Skeletal muscle tissue (tissue), 4 donors: ENCODE measurements around the gene GRIK3. TPM values are rescaled to one million over a fixed set of nuclear protein-coding genes. Genes with fewer than 3 reads are reported as not detected.

Source experiments
- H3K27ac ChIP-seq: one replicate; pipeline ENCODE4 v1.7.0; 2013; ENCODE audit warnings: mild to moderate bottlenecking, low read depth, low read length, inconsistent platforms
- H3K27me3 ChIP-seq, 3 donors: one replicate each; pipeline ENCODE4 v1.7.0; 2013; ENCODE audit warnings: low read length in 3 of 3; ENCODE audit not compliant: control insufficient read depth in 3 of 3, insufficient read depth in 3 of 3
- H3K36me3 ChIP-seq, 3 donors: one replicate each; pipeline ENCODE4 v1.7.0; 2013; ENCODE audit warnings: low read length in 3 of 3; ENCODE audit not compliant: control insufficient read depth in 3 of 3, insufficient read depth in 3 of 3
- H3K4me1 ChIP-seq, 3 donors: one replicate each; pipeline ENCODE4 v1.7.0; 2013; ENCODE audit warnings: low read length in 3 of 3, mild to moderate bottlenecking in 3 of 3; ENCODE audit not compliant: control insufficient read depth in 3 of 3, insufficient read depth in 3 of 3
- H3K4me3 ChIP-seq, 3 donors: one replicate each; pipeline ENCODE4 v1.7.0; 2013; ENCODE audit warnings: low read length in 3 of 3
- H3K9ac ChIP-seq, 3 donors: one replicate each; pipeline ENCODE4 v1.7.0; 2013; ENCODE audit warnings: low read length in 3 of 3, mild to moderate bottlenecking in 3 of 3, moderate library complexity in 2 of 3, low read depth in 1 of 3
- H3K9me3 ChIP-seq, 3 donors: one replicate each; pipeline ENCODE4 v1.7.0; 2013; ENCODE audit warnings: low read length in 3 of 3; ENCODE audit not compliant: control insufficient read depth in 3 of 3
- total RNA-seq: library from RNA; depleted of rRNA; stranded (reverse); fragments of >200 nt; gene quantifications from one replicate; pipeline ENCODE4 v1.2.3, GENCODE V29; 2014
- donor health status: Osteomylitis.

The GRIK3 gene
- total RNA-seq, 1 donor from 2014 or later = 0.52 TPM

GRCh38 chr1:36835696-36836095 lies 198.6 kb downstream of the GRIK3 start:
- peaks cover 9 to 61% (median 52%) of the 10 kb centered on the region in 3 donors for H3K27me3 ChIP-seq
- no peak overlapping the region for H3K4me3 ChIP-seq
- no peak overlapping the region for H3K9ac ChIP-seq
- no peaks in the 10 kb centered on the region for H3K4me1 ChIP-seq
- H3K9me3 ChIP-seq = no peaks in the 10 kb centered on the region
- no peaks in the 10 kb centered on the region for H3K36me3 ChIP-seq
- H3K27ac ChIP-seq = no peak overlapping the region

GRCh38 chr1:36835017-36835695 lies 199.2 kb downstream of the GRIK3 start:
- H3K9ac ChIP-seq = no peak overlapping the region
- no peaks in the 10 kb centered on the region for H3K4me1 ChIP-seq
- H3K27ac ChIP-seq = no peak overlapping the region
- no peaks in the 10 kb centered on the region for H3K36me3 ChIP-seq
- H3K4me3 ChIP-seq = no peak overlapping the region
- no peaks in the 10 kb centered on the region for H3K9me3 ChIP-seq
- peaks cover 9 to 60% (median 51%) of the 10 kb centered on the region in 3 donors for H3K27me3 ChIP-seq

- no peak overlapping the region for H3K4me3 ChIP-seq
- no peak overlapping the region for H3K27ac ChIP-seq
- H3K9ac ChIP-seq = no peak overlapping the region
- H3K36me3 ChIP-seq = no peaks in the 10 kb centered on the region
- no peaks in the 10 kb centered on the region for H3K4me1 ChIP-seq
- H3K9me3 ChIP-seq = no peaks in the 10 kb centered on the region
- H3K27me3 ChIP-seq = peaks cover 11 to 54% (median 49%) of the 10 kb centered on the region in 3 donors
These were observed 199.7 kb downstream of the GRIK3 start for GRCh38 chr1:36834586-36834985.

- Histone ChIP-seq H3K27me3 (peaks cover 4 to 30% (median 24%) of the 10 kb centered on the region in 3 donors), H3K27ac (no peak overlapping the region), H3K4me3 (no peak overlapping the region), H3K9me3 (no peaks in the 10 kb centered on the region), H3K9ac (no peak overlapping the region), H3K4me1 (no peaks in the 10 kb centered on the region), H3K36me3 (no peaks in the 10 kb centered on the region)
These were observed 203.0 kb downstream of the GRIK3 start for GRCh38 chr1:36831186-36831810.

- H3K27me3 ChIP-seq = peaks cover 4 to 34% (median 28%) of the 10 kb centered on the region in 3 donors
- H3K4me3 ChIP-seq = no peak overlapping the region
- H3K36me3 ChIP-seq = no peaks in the 10 kb centered on the region
- H3K4me1 ChIP-seq = no peaks in the 10 kb centered on the region
- no peak overlapping the region for H3K27ac ChIP-seq
- H3K9me3 ChIP-seq = no peaks in the 10 kb centered on the region
- no peak overlapping the region for H3K9ac ChIP-seq
These were observed 204.4 kb downstream of the GRIK3 start for GRCh38 chr1:36829961-36830360.

- H3K4me1 ChIP-seq = no peaks in the 10 kb centered on the region
- H3K4me3 ChIP-seq = no peak overlapping the region
- H3K9me3 ChIP-seq = no peaks in the 10 kb centered on the region
- peaks cover 4 to 35% (median 30%) of the 10 kb centered on the region in 3 donors for H3K27me3 ChIP-seq
- H3K36me3 ChIP-seq = no peaks in the 10 kb centered on the region
- no peak overlapping the region for H3K27ac ChIP-seq
- H3K9ac ChIP-seq = no peak overlapping the region
These were observed 205.2 kb downstream of the GRIK3 start for GRCh38 chr1:36829066-36829465.

GRCh38 chr1:36825226-36825625 lies 209.1 kb downstream of the GRIK3 start:
- Histone ChIP-seq H3K4me3 (no peak overlapping the region), H3K36me3 (no peaks in the 10 kb centered on the region), H3K27me3 (peaks cover 11 to 30% (median 15%) of the 10 kb centered on the region in 3 donors), H3K9ac (no peak overlapping the region), H3K4me1 (no peaks in the 10 kb centered on the region), H3K9me3 (no peaks in the 10 kb centered on the region), H3K27ac (no peak overlapping the region)

- Histone ChIP-seq H3K27ac (no peak overlapping the region), H3K9ac (no peak overlapping the region), H3K27me3 (peaks cover 13 to 33% (median 16%) of the 10 kb centered on the region in 3 donors), H3K9me3 (no peaks in the 10 kb centered on the region), H3K4me3 (no peak overlapping the region), H3K36me3 (no peaks in the 10 kb centered on the region), H3K4me1 (no peaks in the 10 kb centered on the region)
These were observed 209.9 kb downstream of the GRIK3 start for GRCh38 chr1:36824390-36824861.

GRCh38 chr1:36822648-36823047 lies 211.7 kb downstream of the GRIK3 start:
- H3K4me3 ChIP-seq = no peak overlapping the region
- peaks cover 18 to 39% (median 27%) of the 10 kb centered on the region in 3 donors for H3K27me3 ChIP-seq
- no peaks in the 10 kb centered on the region for H3K9me3 ChIP-seq
- no peak overlapping the region for H3K9ac ChIP-seq
- no peaks in the 10 kb centered on the region for H3K4me1 ChIP-seq
- H3K27ac ChIP-seq = no peak overlapping the region
- H3K36me3 ChIP-seq = no peaks in the 10 kb centered on the region

- no peaks in the 10 kb centered on the region for H3K9me3 ChIP-seq
- peaks cover 18 to 43% (median 27%) of the 10 kb centered on the region in 3 donors for H3K27me3 ChIP-seq
- no peak overlapping the region for H3K4me3 ChIP-seq
- no peaks in the 10 kb centered on the region for H3K36me3 ChIP-seq
- H3K4me1 ChIP-seq = no peaks in the 10 kb centered on the region
- no peak overlapping the region for H3K9ac ChIP-seq
- no peak overlapping the region for H3K27ac ChIP-seq
These were observed 212.9 kb downstream of the GRIK3 start for GRCh38 chr1:36821386-36821785.
